GM12891 (cell line): ENCODE measurements around the gene SPAG9.

Experiments
- POLR2A ChIP-seq: IDR thresholded peaks from 2 replicates; pipeline ENCODE4 v1.6.1; 2011; ENCODE audit warnings: low read depth, low read length, control low read depth
- POLR2AphosphoS5 ChIP-seq: IDR thresholded peaks from 2 replicates; pipeline ENCODE4 v1.6.1; 2011; ENCODE audit warnings: low read depth, low read length, control low read depth
- TAF1 ChIP-seq: IDR thresholded peaks from 2 replicates; pipeline ENCODE4 v1.6.1; 2011; ENCODE audit warnings: low read depth, low read length, control low read depth

DNA sequence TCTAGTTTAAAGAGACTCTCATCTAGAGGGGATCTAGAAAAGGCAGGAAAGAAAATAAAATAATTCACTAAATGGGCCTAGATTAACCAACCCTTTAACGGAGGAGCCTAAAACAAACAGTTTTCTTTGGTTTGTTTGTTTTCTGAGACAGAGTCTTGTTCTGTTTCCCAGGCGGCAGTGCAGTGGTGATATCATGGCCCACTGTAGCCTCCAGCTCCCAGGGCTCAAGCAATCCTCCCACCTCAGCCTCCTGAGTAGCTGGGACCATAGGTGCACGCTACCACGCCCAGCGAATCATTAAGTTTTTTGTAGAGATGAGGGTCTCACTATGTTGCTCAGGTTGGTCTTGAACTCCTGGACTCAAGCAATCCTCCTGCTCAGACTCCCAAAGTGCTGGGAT, 132.2 kb downstream of the SPAG9 start:
- no peak for TF ChIP-seq POLR2A
- no peak for TF ChIP-seq TAF1
- no peak for TF ChIP-seq POLR2AphosphoS5
